HG03064 (cell line): Measurements from ENCODE around the gene LEFTY1.

Experiments used
- ATAC-seq: cut with Tn5 transposase; IDR thresholded peaks from one replicate; pipeline ENCODE4 v1.9.1; 2021; ENCODE audit warnings: low read depth; ENCODE audit not compliant: unreplicated experiment

LEFTY1 gene

DNA sequence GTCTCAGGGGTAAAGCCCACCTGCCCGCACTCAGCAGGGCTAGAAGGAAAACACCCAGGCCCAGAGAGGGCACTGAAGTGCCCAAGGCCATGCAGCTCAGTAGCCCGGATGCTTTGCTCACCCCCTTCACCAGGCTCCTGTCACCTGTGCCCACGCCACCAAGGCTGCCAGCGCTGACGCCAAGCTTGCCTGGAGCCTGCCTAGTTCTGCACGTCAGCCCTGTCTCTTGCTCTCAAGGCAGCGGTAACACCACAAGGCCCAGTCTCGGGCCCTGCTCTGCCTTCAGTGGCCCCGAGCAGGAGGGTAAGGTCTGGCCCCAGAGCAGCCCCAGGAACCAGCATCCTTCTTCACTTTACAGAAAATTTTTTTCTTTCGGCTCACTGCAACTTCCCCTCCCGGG is 14.5 kb downstream of the LEFTY1 start:
- no peak for ATAC-seq

DNA sequence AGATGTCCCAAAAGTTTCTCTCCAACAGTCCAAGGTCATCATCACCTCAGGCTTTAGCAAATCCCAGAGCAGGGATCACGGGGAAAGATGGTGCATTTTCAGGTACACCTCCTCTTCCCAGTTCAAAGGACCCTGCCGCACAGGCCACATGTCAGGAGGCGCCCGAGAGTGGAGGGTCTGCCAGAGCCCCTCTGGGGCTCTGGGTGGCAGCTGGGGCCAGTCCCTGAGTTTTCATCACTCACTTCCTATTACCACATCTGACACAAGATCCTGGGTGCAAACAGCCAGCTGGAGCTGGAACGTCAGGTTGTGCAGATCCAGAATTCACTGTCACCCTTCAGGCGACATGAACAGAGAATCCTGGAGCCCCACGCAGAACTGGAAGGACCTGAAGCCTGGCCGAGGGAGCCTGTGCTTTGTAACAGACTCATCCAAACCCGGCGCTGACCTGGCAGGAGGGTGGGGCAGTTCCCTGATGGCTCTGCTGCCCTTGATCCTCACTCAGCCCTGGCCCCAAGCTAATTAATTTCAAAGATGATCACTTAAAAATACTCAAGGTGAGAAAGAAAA is 15.6 kb downstream of the LEFTY1 start:
- ATAC-seq: no peak

DNA sequence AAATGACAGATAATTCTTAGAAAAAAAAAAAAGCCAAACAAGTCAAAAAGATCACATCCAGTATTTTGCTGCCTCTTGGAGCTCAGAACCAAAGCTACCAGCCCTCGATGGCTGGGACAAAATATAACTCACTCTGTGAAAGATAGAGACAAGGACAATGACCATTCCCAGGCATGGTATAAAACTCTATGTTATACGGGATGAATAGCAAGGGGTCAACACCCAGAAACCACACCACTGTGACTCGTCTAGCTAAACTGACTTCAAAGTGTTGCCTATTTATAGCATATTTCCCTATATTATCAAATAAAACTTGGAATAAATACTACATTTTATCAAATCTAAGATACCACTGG is 16.9 kb downstream of the LEFTY1 start:
- no peak for ATAC-seq

DNA sequence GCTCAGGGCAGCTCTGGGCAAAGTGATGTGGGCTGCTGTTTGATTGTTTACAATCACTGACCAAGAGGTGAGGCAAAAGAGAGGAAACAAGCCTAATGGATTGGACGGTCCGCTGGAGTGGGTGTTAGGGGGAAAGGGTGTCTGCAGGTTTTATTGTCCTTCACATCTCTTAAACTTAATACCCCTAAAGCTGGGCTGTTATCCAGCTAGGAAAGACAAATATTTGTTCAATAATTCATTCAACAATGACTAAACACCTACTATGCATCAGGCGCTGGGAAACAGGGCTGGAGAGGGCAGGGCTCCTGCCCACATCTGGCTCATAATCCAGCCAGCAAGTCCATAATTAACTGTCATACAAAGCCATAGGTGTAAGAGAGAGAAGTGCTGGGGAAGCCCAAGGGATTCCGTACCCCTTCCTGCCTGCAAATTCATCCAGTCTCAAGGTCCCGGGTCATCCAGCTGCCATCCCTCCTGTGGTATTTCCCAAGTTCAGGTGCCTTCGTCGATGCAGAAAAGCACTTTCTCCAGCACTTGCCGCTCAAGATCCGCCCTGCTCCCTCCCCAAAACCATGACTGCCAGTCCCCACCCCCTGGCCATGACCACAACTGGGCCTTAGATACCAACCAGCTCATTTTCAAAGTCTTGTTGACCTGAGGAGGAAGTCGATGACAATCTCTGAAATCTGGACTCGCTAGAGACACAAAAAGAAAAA is 17.4 kb downstream of the LEFTY1 start:
- ATAC-seq: no peak

DNA sequence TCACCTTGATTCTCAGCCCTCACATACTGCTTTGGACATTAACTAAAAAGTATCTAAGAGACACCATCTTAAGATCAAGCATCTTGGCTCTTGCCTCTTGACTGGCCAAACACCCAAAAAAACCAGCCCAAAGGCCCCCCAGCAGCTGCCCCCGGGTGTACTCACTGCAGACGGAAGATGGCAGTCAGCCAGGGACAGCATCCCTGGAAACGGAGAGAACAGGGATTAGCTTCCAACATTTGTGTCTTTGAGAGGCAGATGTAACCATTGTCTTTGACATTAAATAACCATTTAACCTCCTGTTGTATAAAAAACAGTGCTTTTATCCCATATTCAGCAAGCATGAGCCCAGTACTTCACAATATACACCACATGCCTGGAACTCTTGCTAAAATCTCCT is 18.0 kb downstream of the LEFTY1 start:
- ATAC-seq: no peak

DNA sequence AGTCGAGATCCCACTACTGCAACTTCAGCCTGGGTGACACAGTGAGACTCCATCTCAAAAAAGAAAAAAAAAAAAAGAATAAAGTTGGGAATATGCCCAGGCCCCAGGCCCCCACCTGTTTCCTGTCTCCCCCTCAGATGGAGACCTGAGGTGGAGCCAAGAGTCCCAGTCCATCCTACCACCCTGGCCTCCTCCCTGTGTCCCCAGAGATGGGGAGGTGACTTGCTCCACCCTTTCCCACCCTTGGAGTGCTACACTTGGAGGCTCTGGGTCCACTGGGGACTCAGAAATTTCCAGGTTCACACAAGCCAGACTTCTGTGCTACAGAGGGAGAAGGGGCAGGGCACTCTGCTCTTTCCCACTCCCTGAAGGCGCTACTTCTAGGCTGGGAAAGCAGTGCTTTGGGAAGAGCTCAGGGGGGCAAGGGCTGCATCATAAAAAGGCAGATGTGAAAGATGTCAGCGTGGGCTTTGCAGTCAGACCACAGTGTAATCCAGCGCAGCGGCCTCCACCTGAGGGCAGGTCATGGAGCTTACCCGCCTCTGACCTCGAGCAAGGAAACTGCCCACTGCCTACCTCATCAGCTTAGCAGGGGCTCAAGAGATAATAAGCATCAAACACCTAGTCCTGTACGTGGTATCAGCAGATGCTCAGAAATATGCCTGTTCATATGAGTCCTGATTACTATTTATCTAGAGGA is 20.2 kb downstream of the LEFTY1 start:
- no peak for ATAC-seq

DNA sequence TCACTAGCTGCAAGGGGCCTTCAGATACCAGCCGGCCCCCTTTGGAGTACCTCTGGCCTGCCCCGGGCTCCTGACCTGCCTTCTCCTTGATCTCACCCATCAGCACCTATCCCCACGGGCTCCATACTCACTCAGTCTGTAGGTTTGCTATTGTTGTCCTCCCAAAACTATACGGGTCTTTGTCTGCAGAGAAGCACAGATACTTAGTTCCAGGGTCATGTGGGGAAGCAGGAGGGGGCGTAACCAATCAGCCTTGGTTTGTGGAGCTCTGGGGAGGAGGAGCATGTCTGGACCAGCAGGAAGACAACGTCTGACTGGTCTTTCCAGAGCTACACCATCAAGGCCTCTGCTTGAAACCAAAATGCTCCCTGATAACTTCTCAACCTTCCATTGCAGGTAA is 22.0 kb downstream of the LEFTY1 start:
- no peak for ATAC-seq

DNA sequence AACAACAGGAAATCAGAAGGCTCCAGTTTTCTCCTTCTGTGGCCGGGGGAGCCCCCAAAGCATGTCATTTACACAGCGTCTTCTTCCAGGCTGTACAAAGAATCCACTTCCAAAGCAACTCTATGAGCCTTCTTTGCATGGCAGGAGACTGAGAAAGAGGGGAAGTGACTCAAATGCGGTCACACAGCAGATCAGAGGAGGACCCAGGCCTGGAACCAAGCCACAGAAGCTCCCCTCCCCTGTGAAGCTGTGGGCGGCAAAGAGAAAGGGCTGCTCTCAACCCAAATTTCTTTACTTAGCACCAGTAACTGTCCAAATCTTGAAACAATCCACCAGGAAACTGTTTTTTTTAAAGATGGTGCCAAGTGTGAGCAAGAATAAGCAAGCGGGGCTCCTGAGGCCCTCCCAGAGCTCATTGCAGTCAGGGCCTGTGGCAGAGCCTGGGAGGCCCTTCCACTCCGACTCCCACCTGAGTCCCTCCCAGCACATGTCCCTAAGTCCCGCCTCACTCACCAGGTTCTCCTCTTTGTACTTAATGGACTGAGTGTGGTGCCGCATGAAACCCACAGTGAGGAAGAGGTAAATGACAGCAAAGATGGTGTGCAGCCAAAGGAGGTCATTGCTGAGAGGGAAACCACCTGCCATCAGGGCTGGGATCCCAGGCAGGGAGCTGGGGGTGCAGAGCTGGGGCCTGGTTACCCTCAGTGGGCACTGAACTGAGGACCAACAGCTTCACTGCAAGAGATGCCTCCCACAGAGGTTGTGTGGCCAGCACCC is 22.7 kb downstream of the LEFTY1 start:
- ATAC-seq: no peak

DNA sequence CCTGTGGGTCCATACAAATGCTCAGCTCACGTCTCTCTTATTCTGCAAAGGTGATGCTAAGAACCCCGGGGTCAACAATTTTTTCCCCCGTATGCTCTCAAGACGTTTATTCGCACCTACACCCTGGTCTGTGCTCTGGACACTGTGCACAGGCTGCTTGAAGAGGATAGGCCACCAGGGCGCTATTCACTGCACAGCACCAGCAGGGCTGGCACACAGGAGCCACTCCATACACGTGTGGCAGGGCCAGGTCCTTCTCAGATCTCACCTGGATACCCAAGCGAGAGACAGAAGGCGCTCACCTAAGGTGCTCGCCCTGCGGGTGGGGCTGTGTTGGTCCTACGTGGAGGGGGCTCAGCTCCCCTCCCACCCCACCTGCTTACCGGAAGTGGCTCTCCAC is 23.4 kb downstream of the LEFTY1 start:
- no peak for ATAC-seq

DNA sequence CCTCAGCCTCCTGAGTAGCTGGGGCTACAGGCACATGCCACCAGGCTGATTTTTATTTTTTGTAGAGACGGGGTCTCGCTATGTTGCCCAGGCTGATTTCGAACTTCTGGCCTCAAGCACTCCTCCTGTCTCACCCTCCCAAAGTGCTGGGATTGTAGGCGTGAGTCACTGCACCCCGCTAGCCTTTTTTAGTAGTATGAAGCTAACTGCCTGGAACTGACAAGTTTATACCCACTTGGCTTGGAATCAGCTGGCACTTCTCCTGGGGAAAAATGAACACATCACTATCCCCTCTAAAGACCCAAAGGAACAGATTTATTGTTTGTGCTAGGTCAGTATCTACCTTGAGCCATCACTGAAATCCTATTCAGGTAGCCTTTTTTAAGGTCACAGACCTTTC is 25.8 kb downstream of the LEFTY1 start:
- no peak for ATAC-seq

DNA sequence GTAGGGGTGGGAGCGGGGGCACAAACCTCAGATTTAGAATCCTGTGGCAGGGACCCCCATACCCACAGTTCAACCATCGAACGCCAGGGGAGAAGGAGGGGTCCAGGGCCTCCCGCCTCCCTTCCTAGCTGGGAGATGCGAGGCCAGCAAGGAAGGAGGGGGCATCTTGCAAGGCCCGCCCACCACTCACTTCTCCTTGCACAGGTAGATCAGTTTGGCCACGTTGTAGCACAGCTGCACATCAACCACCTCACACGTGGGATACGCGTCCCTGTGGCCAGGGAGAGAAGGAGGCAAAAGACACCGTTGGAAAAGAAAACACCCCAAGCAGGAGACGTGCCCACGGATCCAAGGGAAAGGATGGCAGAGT is 26.4 kb downstream of the LEFTY1 start:
- no peak for ATAC-seq

DNA sequence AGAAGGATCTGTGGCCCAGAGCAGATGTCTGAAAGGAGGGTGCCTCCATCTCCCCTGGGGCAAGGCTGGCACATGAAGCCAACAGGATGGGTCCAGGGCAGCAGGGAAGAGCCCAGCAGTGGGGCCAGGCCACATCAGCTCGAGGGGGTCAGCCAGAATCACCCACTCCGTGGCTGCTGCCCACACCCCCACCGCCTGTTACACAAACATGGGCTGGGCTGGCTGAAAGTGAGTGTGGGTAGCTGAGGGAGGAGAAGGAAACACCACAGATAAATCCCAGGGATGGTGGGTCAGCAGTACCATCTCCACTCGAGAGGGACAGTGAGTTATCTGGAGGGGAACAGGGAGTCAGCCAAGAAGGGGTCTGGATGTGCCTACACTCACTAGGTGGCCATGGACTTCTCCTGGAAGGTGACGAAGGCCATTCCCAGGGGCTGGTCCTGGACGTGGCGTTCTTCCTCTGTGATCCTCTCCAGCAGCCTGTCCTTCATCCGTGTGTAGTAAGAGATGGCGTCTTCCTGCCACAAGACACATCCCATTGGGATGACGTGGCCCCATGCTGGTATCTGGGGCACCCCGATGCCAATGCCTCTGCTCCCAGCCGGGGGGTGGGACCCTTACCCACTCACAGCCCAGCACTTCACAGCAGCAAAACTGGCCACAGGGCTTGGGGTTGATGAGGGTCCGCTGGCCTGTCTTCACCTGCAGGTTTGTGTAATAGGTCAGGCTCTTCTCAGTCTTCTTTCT is 26.9 kb downstream of the LEFTY1 start:
- ATAC-seq: no peak

DNA sequence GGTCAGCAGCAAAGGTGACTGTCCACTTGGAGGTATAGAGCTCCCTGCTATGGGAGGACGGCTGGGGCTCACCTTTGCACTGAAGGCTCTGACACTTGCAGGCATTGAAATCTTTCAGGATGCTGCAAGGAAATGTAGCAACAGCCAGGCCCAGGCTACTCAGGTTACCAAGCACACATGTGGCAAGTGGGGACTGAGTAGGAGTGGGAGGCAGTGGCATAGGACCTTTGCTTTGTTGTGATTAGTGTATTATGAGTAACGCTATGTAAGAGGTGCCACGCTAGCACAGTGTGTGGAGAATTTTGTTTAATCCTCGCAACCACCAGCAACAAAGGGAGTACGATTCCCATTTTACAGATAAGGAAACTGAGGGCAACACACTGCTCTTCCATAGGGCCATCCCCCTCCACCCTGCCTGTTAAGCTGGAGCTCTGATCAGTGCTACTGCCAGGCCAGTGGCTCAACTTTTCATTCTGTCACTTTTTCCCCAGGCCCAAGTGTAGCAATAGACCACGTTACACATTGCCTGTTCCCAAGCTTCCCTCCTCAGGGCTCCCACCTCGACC is 28.0 kb downstream of the LEFTY1 start:
- no peak for ATAC-seq

DNA sequence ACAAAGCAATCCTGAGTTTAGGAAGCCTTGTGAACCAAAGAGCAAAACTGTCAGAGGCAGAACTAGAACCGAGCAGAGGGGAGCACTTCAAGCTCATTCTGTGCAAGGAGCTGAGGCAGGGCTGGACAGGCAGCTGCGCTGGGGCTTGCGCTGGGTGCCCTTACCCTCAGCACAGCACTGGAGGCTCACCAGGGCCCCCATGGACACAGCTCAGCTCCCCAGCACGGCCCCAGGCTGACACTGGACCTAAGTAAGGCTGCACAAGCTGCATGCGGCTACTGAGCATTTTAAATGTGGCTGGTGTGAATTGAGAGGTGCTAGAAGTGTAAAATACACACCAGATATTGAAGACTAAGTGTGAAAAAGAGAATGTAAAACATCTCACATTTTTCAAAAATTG is 28.8 kb downstream of the LEFTY1 start:
- ATAC-seq: no peak

DNA sequence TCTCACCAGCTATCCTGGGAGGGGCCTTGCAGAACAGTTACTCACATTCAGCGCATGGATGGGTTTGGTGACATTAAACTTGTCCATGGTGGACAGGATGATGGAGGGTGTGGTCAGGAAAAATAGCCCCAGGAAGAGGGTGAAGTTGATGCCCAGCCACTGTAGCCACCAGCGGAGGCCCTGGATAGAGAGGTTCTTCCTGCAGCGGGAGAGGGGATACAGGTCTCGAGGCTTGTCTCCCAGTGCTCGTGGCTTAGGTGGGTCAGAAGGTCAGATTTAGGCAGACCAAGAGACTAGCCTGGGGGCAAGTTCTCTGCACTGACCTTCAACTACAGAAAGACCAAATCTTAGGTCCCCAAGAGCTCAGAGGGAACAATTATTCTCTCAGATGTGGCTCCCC is 29.8 kb downstream of the LEFTY1 start:
- ATAC-seq: no peak

DNA sequence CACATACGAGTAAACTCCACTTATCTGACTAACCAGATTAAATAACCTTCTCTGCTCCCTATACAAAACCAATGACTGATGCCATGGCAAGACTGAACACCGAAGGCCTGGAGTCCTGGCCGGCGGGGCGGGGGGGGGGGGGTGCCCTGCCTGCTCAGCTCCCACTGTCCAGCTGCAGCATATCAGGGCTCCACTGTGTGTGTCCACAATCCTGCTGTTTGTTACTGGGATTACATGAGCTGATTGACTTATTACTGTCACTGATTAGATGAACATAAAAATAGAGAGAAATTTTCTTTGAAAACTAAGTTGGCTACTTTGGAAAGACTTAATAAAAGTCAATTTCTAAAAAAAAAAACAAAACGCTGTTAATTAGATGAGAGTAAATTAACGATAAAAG is 31.7 kb downstream of the LEFTY1 start:
- ATAC-seq: no peak

DNA sequence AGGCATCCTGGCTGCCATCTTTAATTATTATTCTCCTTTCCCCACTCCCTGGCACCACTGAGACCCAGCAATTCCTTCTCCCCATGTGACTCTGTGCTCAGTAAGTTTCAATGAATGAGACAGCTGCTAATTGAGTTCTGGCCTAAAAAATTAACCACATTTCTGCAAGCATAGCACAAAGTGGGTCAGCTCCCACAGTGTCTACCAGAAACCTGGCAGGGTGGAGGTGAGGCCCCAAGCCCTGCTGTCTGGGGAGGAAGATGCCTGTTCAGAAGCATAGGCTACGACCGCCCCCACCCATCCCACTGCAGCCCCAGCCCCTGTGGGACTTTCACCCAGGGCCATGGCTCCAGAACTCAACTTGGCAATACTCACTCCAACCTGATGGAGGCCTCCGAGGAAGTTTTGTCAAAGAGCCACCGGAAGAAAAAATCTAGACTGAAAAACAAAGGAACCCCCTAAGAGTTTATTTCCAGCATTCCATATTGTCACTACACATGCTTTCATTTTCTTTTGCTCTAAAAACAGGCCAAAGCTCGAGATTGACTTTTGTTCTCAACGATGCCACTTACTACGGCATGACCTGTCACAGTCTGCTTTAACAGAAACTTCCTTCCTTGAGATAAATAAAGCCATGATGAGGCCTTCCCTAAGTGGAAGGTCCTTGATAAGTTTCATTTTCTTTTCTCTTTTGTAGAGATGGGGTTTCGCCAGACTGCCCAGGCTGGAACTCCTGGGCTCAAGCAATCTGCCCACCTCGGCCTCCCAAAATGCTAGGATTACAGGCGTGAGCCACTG is 33.2 kb downstream of the LEFTY1 start:
- ATAC-seq: no peak

DNA sequence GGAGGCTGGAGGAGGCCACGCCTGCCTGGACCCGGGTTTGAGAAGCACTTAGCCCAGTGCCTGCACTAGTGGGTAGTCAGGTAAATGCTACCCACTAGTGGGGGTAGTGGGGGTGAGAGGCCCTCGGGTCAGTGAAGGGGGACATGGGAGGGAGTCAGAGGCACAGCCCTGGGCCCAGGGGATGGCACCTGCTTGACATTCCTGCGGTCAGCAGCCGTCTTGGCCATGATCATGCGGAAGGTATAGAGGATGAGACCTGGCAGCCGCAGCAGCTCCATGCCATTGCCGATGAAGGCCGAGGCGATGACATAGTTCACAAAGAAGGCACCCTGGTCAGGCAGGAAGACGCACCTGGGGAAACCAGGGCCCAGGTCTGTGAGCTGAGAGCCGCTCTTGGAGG is 35.5 kb downstream of the LEFTY1 start:
- ATAC-seq: no peak

DNA sequence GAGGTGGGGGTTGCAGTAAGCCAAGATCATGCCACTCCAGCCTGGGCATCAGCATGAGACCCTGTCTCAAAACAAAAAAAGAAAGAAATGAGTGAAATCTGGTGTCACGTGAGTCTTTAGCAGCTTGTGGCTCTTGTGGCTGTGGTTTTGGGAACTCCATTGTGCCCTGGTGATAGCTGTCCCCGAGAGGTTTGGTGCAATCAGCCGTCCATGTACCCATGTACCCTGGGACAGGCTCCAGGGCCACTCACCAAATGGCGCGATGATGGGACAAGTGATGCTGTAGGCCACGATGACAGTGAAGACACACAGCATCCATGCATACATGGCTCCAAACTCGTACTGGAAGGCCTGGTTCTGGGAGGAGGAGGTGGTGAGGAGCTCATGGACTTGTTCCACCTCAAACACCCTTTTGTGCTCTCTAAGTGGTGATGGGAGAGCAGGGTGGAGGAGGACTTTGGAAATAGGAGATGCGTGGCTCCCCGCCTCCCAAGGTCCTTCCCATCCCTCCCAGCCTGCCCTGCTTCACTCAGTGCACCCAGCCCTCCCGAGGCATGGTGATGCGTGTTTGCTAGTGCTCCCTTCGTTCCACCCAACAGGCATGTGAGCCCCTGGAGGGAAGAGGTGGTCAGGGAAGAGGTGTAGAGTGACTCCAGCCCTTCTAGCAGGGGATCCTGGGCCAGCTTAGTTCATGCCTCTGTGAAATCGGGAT is 36.4 kb downstream of the LEFTY1 start:
- no peak for ATAC-seq
